ENCODE results near the gene GRIK4.

Gene GRIK4

DNA sequence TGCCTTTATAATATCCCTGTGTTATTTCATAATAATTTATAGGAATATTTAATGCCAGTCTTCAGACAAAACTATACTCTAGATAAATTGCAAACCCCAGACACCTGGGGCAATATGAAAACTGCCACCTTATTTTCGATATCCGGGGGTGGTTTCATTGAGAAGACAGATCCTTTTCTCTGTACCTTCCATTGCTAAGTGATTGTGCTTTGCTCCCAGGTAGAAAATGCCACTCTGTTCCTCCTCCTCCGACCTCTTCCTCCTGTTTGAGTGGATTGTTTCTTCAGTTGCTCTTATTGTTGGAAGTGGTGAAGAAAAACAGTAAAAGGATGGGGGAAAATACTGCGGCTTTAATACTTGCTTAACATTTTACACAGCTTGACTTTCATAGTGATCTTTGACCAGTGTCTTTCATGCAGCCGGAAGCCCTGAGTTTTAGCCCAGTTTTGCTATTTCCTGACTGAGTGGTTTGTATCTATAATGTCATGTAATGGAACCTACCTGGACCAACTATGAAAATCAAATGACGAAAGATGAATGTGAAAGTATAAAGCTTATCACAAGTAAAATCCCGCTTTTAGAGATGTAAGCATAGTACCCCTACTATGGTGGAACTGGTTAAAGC is 5.6 kb upstream of the GRIK4 start:
- FAIRE-seq (no peak), DNase-seq (ENCODE audit: low spot score) (no peak)

DNA sequence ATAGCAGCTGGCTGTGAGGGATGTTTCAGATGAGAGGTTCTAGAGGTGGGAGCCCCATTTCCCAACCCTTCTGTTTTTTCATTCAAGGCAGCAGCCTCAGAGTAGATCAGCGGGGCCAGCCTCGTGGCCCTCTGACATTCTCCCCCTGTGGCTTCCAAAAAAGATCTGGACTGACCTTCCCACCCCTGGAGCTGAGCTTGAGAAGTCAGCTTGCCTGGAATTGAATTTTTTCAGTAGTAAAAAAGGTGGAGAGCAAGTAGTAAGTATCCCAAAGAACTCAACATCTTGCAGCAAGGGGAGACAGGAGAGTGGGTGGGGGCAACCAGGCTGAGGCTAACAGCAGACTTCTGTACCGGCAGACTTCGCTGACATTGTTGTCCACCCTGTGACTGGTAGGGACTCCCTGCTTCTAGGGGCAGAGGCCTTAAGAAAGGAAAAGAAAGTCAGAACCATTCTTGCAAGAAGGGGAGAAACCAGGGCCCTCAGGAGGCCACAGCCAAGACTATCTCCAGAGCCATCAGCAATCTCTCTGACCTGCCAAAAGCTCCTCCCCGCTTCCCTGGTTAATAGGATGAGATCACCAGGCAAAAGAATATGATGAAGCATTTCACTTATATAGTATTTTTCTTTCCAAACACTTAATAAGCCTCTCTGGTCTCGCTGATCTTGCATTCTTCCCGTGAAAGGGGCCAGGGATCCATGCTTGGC is 2.0 kb upstream of the GRIK4 start:
- no peak for FAIRE-seq
- DNase-seq (ENCODE audit: low spot score): no peak

DNA sequence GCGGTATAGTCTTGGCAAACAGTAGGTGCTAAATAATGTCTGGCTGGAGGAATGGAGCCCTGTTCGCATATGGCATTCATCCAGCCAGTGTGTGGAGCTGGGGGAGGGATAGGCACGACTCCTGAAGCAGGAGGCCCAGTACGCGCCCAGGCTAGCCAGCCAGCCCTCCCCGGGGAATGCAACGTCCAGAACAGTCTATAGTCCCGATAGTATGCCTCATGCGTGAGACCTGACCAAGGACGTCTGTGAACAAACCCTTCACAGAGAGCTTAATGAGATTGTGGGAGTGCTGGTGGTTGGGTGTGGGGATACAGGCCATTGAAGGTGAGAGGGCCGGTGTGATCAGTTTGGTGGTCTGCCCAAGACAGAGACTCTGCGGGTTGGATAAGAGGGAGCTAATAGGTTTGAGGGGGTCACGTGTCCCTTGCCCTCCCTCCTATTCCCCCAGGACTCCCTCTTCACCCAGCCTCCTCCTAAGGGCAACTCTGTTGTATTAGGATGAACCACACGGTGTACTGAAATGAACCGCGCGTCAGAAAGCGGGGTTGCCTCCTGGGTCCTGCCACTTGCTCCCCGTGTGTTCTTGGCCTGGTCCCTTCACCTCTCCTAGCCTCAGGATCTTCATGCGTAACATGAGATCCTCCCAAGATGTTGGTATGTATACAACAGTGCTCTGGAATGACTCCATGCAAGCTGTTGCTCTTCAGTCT is 987 bp upstream of the GRIK4 start:
- FAIRE-seq: no peak
- no peak for DNase-seq (ENCODE audit: low spot score)

DNA sequence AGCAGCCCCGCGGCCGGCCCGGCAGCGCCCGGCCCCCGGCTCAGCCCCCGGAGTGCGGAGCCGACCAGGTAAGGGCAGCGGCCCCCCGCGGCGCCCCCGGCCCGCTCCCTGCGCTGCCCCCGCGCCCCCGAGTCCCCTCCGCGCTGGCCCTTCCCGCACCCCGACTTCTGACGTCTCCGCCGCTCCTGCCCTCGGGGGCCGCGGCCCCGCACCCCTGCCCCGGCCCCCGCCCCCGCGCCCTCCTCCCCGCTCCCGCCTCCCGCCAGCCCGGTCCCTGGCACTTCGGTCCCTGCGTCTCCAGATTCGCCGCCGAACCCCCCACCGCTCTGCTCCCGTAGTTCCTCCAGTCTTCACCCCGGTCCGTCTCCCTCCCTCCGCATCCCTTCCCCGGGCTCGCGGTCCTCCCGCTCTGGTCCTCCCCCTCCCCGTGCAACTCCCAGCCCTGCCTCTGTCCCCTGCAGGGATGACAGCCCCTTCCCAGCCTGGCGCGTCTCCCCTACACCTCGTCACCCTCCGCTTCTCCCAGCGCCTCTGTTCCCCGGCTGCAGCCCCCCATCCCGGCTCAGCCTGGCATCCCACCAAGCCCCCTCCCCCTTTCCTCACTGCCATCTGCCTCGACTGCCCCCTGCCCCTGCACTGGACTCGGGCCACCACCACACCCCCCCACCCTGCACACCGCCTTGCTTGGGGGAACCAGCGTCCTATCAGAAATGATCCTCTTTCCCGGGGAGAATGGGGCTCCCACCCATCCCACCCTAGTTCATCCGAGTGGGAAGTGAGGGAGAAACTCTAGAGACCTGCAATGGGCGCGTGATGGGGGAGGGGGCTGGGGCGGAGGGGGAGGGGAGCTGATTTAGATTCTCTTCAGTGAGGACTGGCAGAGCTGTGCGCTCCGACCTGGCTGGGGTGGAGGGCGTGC is 531 bp downstream of the GRIK4 start:
- DNase-seq (ENCODE audit: low spot score): no peak
- no peak for FAIRE-seq

DNA sequence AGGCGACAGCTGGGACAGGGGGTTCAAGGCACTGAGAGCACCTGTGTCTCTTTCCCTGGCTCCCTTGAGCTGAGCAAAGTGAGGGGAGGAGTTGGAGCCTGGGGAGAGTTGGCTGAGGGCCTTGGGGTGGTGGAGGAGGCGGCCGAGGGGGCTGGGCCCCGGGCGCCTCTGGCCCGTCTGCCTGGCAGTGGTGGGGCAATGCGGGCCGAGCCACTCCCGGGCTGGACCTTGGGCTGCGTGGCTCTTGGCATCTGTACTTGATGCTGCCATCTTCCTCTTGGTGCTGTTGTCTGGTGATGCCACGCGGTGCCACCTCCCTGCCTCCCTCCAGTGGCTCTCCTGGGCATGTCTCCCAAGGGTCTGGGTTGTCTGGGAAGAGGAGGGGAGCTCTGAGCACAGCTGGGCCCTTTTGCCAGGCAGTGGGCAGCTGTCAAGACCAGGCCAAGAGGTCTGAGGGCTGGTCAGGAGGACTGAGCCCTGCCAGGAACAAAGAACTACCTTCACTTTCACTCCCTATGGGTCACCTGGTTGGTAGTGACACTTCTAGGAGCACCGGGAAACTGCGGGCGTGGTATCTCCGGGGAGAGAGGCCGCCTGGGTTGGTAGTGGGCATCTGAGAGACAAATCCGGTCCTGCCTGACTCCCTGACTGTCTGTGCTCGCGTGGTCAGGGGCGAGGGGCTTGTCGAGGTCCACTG is 1.3 kb downstream of the GRIK4 start:
- FAIRE-seq (no peak), DNase-seq (ENCODE audit: low spot score) (no peak)

DNA sequence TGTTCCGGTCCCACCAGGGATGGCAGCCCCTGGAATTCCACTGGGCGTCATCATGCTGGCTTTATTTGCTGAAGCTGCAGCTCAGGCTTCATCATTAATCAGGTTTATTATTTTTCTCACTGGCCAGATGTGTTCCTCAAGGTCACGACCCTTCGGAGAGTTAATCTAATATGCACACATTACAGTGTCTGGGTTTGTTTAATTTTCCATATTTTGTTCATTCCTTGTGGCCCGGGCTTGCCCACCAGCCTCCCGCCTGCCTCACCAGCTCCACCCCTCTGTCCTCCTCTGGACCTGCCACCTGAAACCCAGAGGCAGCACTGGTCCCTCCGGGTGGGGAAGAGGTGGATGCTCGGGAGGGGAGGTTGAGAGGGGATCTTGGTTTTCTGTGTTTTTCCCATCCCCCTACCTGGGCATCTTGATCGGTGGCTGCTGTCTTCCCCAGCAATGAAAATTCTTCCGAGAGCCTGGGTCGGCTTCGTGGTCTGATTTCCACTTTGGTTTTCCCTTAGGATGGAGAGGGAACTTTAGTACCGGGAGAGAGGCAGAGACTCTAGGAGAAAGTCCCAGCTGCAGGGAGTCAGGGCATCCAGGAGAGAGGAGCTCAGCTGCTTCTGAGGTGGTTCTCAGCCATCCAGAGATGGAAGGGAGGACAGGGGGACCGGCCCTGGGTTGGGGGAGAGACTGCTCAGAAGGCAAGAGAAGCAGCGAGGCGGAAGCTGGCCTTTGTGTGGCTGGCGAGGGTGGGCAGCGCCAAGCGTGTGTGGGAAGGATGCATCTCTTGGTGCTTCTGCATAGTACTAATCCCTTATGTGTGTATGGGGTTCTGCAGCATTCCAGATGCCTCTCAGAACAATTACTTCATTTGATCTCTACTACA is 2.1 kb downstream of the GRIK4 start:
- DNase-seq (ENCODE audit: low spot score): no peak
- no peak for FAIRE-seq

DNA sequence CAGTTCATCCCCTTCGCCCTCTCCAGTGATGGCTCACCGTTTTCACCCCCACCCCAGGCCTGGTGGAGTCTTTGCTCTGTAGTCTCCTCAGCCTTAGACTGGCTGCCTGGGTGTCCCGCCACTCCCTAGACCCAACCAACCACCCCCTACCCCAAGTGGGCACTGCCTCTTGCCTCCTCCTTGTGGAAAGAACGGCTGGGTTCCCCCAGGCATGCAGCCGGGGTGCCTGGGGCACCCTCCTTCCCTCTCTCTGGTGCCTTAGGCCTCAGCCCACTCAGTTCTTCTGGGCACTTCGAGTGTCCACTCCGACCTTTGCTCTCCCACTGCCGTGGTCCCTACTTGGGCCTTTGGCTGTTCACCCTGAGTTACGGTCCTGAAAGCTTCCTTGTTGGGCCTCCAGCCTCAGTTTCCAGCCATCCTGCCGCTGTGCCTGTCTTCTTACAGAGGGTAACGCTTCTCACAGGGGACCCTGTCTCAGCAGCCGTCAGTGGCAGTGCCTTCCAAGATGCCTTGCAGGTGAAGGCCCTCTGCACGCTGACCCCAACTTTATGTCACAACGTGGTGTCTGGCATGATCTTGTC is 3.1 kb downstream of the GRIK4 start:
- DNase-seq (ENCODE audit: low spot score) (no peak), FAIRE-seq (no peak)

DNA sequence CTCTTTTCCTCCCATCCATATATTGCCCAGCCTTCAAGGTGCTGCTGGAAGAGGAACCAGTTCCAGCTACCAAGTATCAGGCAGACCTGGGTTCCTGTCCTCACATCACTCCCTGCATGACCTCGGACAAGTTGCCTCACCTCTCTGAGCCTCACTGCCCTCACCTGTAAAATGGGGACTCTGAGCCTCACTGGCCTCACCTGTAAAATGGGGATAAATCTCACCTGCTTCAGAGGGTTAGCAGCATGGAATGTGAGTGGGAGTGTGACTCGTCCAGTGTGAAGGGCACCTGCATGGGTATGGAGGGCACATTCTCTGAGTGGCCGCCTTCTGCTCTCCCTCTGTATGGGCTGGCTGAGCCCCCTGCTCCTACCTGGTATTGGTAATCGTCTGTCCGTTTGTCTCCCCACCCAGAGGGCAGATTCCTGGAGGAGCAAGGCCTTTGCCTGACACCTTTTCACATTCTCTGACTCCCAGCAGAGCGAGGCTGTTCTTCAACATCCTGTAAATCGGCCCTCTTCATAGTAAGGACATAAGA is 3.7 kb downstream of the GRIK4 start:
- FAIRE-seq (no peak), DNase-seq (ENCODE audit: low spot score) (no peak)

DNA sequence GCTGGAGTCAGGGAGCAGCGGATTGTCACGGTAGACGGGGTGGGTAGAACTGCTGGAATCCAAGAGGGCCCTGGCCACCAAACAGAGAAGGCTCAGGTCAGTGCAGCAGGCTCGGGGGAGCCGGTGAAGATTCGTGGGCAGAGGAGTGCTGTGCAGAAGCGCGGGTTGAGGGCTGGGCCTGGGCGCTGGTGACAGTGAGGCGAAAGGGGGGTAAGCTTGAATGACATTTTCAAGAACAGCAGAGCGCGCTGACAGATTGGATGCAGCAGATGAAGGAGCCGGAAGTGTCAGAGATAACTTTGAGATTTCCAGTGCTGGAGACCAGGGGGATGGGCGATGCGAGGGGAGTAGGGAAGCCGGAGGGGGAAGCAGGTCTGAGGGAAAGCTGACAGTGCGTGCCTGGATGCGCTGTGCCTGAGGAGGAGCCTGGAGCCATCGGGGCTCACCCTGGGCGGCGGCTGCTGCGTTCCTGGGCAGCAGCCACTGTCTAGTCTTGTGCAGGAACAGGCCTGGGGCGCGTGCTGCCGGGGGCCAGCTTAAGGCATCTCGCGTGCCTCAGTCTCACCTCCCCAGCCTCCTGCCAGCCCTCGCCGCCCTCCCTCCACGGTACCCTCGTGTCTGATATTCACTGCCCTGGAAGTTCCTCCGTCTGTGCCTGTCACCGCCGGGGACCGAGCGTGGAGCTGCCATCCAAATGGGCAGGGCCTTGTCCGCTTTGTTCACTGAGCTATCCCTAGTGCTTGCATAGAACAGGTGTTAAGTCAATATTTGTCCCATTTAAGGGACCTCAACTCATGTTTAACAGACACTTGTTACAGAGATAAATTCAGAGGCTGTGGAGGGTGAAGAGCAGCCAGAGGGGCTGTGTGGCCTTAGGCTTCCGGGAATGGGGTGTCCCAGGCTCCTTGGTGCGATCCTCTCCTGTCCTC is 5.2 kb downstream of the GRIK4 start:
- FAIRE-seq (no peak), DNase-seq (ENCODE audit: low spot score) (no peak)

DNA sequence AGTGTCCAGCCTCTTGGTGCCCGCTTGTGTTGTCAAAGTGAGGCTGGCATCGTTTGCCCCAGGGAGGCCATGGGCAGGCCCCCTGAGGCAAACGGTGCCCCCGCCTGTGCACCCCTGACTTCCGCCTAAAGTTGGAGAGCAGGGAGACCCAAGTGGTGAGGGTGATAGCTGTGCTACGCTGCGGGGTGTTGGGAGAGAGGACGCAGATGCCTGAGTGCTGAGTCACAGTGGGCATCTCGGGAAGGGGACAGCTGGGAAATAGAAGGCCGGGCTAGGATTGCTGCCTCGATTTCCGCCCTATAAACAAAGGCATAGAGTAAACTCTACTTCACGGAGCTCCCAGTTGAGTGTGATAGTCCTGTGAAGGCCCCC is 5.8 kb downstream of the GRIK4 start:
- DNase-seq (ENCODE audit: low spot score) (peak; percentile 76), FAIRE-seq (no peak)

DNA sequence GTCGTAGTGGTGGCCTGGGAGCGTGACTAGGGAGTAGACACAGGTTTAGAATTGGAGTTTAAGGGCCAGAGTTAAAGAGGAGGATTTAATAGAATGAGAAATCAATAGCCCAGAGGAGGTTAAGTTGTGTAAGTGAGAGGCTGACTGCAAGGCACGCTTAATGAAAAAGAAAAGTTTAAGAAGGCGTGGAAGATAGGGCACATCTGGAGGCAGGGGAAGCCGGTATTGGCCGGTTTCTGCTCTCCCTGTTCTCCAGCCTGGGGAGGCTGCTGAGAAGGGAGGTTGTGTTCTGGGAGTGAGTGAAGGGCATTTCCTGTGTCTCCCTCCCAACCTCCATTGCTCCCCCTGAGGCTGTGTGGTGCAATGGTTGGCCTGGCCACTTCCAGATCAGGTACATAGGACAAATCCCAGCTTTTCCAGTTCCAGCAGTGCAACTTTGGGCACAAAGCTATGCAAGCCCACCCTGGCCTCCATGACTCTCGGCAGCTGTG is 6.3 kb downstream of the GRIK4 start:
- peak; percentile 26 for DNase-seq (ENCODE audit: low spot score)
- no peak for FAIRE-seq

DNA sequence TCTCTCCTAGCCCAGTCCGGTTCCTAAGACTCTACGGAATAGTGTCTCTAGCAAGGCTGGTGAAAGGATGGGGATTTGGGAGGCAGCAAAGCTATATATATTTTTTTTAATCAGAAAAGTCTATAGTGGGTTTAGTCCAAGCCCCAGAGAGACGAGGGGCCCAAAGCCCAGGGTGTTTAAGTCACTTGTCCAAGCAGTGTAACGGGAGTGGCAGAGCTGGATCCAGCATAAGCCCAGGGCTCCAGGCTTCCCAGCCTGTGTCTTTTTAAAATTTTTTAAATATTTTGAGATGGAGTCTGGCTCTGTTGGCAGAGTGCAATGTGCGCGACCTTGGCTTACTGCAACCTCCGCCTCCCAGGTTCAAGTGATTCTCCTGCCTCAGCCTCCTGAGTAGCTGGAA is 6.8 kb downstream of the GRIK4 start:
- FAIRE-seq (no peak), DNase-seq (ENCODE audit: low spot score) (no peak)

DNA sequence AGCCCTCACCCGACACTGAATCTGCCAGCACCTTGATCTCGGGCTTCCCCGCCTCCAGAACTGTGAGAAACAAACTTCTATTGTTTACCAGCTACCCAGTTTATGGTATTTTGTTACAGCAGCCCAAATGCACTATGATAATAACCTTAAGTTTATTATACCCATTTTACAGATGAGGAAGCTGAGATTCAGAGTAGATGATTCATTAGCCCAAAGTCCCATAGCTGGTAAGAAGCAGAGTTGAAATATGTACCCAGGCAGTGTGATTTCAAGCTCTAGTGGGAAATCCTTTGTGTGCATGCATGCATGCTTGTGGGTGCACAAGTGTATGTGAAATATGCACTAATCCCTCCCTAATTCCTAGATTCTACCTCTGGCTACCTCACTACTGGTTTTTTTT is 7.9 kb downstream of the GRIK4 start:
- DNase-seq (ENCODE audit: low spot score) (no peak), FAIRE-seq (no peak)

DNA sequence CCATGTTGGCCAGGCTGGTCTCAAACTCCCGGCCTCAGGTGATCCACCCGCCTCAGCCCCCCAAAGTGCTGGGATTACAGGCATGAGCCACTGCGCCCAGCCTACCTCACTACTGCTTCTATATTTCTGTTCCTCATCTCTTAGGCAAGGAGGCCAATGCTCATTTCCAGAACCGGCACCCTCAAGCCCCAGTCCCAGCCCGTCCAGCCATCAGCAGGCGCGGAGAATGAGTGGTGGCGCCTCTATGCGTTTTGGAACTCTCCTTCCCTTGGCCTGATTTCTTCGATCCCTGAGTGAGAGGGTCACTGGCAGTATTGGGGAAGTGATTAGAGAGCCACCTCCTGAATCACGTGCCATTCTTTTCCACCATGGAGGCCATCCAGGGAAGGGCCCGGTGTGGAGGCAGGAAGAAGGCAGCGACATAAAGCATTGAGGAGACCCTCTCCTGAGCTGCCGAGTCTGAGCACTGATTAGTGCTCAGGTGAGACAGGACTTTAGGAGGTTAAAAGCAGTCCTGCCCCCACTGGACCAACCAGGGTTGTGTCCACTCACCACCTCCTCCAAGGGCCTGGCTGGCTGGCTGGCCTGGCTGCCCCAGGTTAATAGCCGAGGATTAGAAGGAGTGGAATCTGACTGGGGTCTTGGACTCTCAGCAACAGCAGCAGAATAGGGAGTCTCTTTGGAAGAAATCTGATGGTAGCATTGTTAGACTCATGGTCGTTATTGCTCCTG is 8.7 kb downstream of the GRIK4 start:
- DNase-seq (ENCODE audit: low spot score): no peak
- FAIRE-seq: no peak

DNA sequence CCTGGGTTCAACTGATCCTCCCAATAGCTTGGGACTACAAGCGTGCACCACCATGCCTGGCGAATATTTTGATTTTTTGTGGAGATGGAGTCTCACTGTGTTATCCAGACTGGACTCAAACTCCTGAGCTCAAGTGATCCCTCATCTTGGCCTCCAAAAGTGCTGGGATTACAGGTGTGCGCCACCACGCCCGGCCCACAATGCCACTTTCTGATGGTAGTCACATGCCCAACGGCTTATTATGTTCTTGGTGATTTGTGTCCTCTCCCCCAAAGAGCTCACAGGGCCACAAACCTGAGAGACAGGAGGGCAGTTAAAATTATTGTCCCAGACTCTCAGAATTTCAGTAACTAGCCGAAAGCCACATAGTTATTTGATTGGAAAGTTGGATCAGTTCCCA is 9.6 kb downstream of the GRIK4 start:
- DNase-seq (ENCODE audit: low spot score): no peak
- no peak for FAIRE-seq

DNA sequence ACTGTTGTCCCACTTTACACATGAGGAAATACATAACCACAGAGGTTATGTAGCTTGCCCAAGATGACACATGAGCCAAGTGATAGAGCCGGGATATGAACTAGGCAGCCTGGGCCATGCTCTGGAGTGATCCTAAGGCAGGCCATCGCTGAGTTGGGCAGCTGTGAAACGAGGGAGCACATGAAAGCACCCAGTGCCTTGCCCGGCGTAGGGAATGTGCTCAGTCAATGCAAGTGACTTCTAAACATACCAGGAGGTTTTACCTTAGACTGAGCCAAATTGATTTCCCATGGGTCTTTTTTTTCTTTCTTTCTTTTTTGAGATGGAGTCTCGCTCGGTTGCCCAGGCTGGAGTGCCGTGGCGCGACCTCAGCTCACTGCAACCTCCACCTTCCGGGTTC is 10.5 kb downstream of the GRIK4 start:
- no peak for FAIRE-seq
- DNase-seq (ENCODE audit: low spot score): no peak

DNA sequence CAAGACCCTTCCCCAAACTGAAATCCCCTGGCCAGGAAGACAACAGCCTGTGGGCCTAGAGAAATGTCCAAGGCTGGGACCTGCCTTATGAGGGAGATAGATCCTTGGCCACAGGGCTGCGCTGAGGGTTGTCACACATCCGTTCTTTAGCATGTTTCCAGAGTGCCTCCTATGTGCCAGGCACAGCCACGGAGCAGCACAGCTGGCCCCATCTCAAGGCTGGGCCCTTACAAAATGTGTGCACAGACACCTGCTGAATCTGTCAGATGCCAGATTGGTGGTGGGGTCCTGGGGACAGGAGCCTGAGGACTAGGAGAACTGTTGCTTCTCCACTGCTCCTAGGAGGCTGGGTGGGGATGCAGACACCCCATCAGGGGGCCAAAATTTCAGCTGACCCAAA is 11.2 kb downstream of the GRIK4 start:
- no peak for DNase-seq (ENCODE audit: low spot score)
- no peak for FAIRE-seq

DNA sequence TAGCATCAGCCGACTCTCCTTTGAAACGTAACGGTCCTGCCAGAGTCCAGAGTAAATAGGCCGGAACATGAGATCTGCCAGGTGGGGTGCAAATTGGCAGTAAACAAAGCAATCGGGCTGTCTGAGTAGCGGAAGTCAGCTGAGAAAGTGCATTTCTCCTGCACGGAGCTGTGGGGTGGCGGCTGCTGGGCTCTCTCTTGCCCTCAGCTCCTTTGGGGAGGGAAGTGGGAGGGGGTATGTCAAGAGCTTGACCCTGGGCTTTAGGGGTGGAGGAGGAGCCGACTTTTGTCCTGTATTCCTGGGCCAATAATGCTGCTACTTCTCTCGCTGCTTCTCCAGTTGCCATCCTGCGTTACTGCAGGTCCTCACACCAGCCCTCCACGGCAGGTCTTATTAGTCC is 11.6 kb downstream of the GRIK4 start:
- DNase-seq (ENCODE audit: low spot score) (no peak), FAIRE-seq (no peak)
